Measurements from ENCODE around the gene RPL7L1.

DNA sequence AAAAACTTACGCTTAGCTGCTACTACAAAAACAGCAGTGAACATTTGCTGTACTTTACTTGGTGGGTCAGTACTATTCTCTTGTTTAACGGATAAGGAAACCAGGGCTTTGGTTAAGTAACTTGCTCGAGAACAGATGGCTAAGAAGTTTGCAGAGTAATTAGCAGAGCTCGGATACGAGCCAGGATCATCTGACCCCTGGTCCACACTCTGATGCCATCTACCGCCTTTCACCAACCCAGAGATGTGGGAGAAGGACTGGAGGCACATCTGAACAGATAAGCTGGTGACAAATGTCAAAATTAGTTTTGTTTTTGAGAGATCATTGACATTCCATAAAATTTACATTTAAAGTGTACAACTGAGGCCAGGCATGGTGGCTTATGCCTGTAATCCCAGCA is 18.9 kb upstream of the RPL7L1 start:
- TF ChIP-seq CTCF (conservative IDR thresholded peaks at IDR 0.05) (no peak), EZH2 (IDR thresholded peaks at IDR 0.05; ENCODE audit: low read depth) (no peak)

Measured in PC-9 (cell line).